HG03108 (cell line): ENCODE measurements around the gene TPCN2.
A peak's percentile ranks its signal among the peaks of the same experiment; 100 is the strongest.

Experiments used
- ATAC-seq: cut with Tn5 transposase; IDR thresholded peaks from one replicate; pipeline ENCODE4 v1.9.1; 2021; ENCODE audit warnings: moderate library complexity; ENCODE audit not compliant: unreplicated experiment

TPCN2 gene

GRCh38 chr11:69055598-69056516, 7.1 kb downstream of the TPCN2 start:
- peak; percentile 87 for ATAC-seq

- no peak for ATAC-seq
Observed at GRCh38 chr11:69057236-69057635, 8.5 kb downstream of the TPCN2 start.

GRCh38 chr11:69057801-69058200, 9.1 kb downstream of the TPCN2 start:
- no peak for ATAC-seq

GRCh38 chr11:69058511-69059270, 10.0 kb downstream of the TPCN2 start:
- no peak for ATAC-seq

- no peak for ATAC-seq
Observed at GRCh38 chr11:69059429-69059828, 10.7 kb downstream of the TPCN2 start.

GRCh38 chr11:69059985-69060384, 11.3 kb downstream of the TPCN2 start:
- no peak for ATAC-seq

GRCh38 chr11:69060806-69061712, 12.3 kb downstream of the TPCN2 start:
- no peak for ATAC-seq

- ATAC-seq: no peak
Observed at GRCh38 chr11:69061713-69062053, 13.0 kb downstream of the TPCN2 start.

GRCh38 chr11:69062169-69062855, 13.6 kb downstream of the TPCN2 start:
- no peak for ATAC-seq

- ATAC-seq: no peak
Observed at GRCh38 chr11:69062873-69063651, 14.3 kb downstream of the TPCN2 start.

- no peak for ATAC-seq
Observed at GRCh38 chr11:69063652-69064260, 15.0 kb downstream of the TPCN2 start.

GRCh38 chr11:69064394-69064957, 15.7 kb downstream of the TPCN2 start:
- ATAC-seq: no peak

GRCh38 chr11:69065147-69065710, 16.5 kb downstream of the TPCN2 start:
- ATAC-seq: no peak

- no peak for ATAC-seq
Observed at GRCh38 chr11:69066122-69067112, 17.7 kb downstream of the TPCN2 start.

GRCh38 chr11:69067200-69067599, 18.5 kb downstream of the TPCN2 start:
- no peak for ATAC-seq

GRCh38 chr11:69071086-69071800, 22.5 kb downstream of the TPCN2 start:
- no peak for ATAC-seq

- ATAC-seq: no peak
Observed at GRCh38 chr11:69071956-69072355, 23.2 kb downstream of the TPCN2 start.
